Superior temporal gyrus (tissue), 1 donor: ENCODE data around the gene IFT122.
"Not testable (repeated sequence)": the region's sequence is repeated elsewhere in the genome, so short reads cannot be mapped to it uniquely, and the experiment has no call there.

Experiments used
- DNase-seq: peaks from one replicate; pipeline ENCODE4 v3.0.0-alpha.2; 2016; ENCODE audit errors: extremely low spot score

Gene IFT122, protein sequence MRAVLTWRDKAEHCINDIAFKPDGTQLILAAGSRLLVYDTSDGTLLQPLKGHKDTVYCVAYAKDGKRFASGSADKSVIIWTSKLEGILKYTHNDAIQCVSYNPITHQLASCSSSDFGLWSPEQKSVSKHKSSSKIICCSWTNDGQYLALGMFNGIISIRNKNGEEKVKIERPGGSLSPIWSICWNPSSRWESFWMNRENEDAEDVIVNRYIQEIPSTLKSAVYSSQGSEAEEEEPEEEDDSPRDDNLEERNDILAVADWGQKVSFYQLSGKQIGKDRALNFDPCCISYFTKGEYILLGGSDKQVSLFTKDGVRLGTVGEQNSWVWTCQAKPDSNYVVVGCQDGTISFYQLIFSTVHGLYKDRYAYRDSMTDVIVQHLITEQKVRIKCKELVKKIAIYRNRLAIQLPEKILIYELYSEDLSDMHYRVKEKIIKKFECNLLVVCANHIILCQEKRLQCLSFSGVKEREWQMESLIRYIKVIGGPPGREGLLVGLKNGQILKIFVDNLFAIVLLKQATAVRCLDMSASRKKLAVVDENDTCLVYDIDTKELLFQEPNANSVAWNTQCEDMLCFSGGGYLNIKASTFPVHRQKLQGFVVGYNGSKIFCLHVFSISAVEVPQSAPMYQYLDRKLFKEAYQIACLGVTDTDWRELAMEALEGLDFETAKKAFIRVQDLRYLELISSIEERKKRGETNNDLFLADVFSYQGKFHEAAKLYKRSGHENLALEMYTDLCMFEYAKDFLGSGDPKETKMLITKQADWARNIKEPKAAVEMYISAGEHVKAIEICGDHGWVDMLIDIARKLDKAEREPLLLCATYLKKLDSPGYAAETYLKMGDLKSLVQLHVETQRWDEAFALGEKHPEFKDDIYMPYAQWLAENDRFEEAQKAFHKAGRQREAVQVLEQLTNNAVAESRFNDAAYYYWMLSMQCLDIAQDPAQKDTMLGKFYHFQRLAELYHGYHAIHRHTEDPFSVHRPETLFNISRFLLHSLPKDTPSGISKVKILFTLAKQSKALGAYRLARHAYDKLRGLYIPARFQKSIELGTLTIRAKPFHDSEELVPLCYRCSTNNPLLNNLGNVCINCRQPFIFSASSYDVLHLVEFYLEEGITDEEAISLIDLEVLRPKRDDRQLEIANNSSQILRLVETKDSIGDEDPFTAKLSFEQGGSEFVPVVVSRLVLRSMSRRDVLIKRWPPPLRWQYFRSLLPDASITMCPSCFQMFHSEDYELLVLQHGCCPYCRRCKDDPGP

DNA sequence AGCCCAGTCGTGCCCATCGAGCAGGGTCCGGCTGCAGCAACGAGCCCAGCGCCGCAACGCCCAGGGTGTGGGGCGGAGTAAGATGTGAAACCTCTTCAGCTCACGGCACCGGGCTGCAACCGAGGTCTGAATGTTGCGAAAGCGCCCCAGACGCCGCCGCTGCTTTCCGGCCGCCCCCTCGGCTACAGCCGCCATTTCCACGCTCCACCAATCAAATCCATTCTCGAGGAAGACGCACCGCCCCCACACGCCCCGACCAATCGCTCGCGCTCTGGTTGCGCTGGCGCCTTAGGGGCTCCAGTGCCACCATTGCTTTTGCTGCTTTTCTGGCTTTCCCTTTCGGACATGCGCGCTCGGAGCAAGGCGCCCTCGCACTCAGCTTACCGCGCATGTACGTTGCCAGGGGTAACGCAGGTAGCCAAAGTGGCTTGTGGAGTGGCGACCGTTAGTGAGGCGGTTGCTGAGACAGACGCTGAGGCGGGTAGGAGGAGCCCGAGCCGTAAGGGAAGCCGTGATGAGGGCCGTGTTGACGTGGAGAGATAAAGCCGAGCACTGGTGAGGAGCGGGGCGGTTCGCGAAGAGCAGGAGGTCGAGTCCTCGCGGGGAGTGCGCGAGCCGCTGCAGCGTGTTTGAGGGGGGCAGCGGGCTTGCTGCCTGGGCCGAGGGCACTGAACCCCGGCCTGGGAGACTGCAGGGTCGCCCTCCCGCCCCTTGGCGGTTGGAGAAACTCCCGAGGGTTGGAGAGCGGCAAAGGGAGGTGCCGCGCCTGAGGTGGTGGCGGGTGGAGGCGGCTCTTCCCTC, at the start of gene IFT122, which contains the start of gene MBD4:
Gene IFT122, plus strand, starts transcription at position 408 of the 801 bp plus-strand sequence. Its CDS starts 107 bp downstream, at position 515.
Gene MBD4, minus strand, starts transcription at position 132 of the 801 bp plus-strand sequence. Its CDS starts 115 bp downstream, at position 17.
- DNase-seq, result peak; percentile 99

DNA sequence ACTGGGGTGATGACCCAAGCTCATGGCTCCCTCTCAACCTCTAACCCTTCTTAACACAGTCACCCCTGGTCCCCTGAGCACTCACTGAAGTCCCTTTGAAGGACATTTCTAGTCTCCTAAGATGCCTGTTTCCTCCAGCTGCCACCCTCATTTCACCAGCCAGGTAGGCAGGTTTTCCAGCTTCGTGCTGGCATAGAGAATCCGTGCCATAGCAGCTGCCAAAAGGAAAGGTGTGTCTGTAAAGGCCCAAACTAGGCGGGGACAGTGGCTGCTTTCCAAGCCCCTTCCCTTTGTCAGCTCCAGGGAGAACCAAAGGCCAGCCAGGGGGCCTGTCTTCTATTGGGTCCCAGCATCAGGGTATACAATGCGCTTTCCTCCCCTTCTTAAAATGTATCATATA, 48.4 kb upstream of the IFT122 start:
- not testable (repeated sequence) for DNase-seq

DNA sequence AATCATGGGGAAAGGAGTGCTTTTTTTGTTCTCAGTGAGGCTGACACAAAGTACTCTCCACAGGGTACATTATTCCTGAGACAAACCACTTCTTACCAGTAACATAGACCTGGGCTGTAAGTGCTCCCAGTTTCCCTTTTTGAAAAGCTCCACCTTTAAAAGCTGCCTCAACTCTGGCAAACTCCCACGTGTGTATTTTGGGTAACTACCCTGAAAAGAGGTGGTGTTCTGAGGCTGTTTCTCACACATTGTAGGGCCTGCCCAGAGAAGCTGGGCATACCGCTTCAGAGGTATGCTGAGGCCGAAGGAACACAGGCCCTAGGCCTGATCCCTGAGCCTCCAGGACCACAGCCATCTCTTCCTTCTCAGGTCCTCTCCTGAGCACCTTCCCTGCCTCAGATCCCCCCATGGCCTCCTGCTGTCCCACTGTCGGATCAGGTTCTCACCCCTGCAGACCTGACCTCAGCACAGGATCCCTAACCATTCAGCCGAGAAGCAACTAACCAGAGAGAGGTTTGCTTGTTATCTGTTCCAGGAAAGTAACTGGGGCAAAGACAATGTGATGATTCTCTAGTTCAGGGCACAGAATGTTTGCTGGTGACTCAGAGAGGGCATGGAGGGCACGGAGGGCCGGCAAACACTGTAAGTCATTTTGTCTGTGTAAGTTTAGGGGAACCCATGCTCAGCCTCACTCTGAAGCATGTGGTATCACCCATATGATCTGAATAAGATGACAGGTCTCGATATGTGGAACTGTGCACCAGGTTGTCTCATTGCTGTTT, 47.7 kb upstream of the IFT122 start:
- DNase-seq, result not testable (repeated sequence)

DNA sequence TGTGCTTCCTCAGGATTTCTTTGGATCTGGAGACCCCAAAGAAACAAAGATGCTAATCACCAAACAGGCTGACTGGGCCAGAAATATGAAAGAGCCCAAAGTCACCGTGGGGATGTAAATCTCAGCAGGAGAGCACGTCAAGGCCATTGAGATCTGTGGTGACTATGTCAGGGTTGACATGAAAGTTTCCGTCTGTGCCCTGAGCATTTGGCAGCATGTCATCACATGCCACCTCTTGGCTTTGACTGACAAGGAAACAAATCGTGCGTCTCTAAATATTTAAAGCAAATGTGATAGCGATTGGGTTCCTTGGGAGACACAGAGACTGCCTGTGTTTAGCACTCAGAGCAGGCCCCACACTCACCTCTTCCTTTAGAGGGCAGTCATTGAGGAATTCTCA, 46.8 kb upstream of the IFT122 start:
- DNase-seq, result no peak

DNA sequence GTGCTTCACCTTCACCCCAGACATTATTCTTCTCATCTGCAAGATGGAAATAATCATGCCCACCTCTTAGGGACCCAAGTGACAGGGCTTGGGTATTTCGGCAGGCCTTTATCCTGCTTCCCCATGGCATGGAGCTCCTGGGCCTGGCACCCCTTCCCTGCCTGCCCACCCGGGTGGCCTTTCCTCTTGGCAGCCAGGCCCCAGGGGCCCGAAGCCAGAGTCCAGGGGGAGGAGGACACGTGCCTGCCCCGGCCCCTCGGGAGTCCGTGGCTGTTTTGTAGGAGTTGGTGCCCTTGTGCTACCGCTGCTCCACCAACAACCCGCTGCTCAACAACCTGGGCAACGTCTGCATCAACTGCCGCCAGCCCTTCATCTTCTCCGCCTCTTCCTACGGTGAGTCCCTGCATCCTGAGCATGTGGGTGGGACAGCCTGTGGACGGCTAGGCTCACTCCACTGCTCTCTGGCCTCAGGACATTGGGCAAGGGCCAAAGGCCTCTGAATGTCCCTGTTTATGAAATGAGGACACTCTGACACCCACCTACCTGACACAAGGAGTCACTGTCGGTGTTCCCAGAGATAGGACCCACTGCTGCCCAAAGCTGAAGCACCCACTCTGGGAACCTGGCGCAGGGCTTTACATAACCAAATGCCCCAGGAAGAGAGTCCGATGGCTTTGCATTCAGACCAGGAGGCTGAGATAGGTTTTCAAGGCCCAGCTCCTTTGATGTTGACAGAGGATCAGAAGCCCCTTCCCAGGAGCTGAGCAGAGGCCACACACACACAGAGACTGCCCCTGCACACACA, 46.1 kb upstream of the IFT122 start:
- not testable (repeated sequence) for DNase-seq

DNA sequence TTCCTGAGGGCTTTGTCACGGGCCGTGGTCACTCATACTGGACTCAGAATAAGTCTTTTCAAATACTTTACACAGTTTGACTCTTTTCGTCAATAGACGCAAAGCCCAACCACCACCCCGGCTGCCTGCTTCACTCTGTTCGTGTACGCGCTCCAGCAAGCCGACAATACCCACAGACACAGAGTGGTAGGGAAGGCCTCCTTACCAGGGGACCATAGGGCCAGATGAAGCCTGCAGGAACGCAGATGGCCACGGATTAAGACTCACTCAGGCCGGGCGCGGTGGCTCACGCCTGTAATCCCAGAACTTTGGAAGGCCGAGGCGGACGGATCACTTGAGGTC, 41.2 kb upstream of the IFT122 start:
- no peak for DNase-seq

DNA sequence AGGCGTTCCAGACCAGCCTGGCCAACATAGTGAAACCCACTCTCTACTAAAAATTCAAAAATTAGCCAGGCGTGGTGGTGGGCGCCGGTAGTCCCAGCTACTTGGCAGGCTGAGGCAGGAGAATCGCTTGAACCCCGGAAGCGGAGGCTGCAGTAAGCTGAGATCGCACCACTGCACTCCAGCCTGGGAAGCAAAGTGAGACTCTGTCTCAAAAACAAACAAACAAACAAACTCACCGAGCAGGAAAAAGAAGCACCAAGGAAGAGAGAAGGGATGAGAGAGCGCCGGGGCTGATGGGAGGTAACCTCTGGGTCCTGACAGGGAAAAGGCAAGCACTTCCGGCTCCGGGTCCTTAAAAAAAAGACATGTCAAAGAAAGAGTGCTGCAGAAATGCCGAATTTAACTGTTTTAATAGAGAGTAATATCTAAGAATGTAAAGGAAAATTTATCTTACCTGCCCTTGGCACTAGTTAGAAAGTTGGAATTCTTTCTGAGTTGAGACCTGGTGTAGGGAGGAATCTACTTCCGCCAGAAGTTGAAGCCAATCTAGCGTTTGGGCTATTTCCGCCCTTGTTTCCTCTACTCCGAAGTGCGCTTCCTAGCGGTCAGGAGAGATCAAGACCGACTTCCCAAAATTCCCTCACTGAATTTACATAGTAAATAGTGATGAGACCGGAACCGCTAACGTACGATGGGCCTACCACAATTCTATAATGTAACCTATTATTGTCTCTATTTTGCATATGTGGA, 40.7 kb upstream of the IFT122 start:
- peak; percentile 99 for DNase-seq

DNA sequence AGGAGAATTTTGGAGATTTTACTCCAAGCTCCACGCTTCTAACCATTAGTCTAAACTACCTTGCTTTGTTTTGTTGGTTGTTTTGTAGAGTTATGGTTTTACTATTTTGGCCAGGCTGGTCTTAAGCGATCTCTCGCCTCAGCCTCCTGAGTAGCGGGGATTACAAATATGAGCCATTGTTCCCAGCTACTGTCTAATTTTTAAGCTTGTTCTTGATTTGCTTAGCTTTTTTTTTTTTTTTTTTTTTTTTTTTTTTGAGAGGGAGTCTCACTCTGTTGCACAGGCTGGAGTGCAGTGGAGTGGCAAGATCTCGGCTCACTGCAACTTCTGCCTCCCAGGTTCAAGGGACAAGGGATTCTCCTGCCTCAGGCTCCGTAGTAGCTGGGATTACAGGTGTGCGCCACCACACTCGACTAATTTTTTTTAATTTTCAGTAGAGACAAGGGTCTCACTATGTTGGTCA, 40.1 kb upstream of the IFT122 start:
- DNase-seq, result no peak

DNA sequence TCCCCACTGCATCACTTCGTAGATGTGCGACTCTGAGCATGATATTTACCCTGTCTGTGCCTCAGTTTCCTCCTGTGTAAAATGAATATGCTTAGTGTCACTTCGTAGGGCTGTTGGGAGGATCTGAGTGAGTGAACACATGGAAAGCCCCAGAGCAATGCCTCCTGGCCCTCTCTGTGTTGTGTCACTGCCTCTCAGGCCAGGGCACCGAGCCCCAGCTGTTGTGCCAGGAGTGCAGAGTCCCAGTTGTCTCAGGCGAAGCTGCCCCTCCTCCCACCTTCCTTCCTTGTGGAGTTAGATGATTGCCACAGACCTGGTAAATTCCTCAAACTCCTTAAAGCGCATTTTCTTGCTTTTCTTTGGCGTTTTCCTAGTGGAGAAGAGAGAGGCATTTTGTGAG, 37.8 kb upstream of the IFT122 start:
- DNase-seq, result no peak

DNA sequence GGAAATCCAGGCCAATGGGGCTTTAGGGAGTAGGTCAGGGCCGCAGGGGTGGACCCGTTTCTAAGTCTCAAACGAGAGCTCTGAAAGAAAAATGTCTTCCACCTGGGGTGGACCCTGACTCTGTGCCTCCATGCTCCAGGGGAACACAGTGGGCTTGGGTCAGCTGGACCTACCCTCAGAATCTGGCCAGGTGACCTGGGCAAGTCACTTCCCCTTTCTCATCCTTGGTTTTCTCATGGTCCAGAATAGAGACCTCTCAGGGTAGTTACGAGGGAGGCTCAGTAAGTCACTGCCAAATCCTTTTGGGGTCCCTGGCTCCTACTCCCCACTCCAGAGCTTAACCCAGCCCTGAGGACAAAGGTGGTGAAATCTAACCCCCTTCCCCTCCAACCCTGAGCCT, 37.4 kb upstream of the IFT122 start:
- no peak for DNase-seq

DNA sequence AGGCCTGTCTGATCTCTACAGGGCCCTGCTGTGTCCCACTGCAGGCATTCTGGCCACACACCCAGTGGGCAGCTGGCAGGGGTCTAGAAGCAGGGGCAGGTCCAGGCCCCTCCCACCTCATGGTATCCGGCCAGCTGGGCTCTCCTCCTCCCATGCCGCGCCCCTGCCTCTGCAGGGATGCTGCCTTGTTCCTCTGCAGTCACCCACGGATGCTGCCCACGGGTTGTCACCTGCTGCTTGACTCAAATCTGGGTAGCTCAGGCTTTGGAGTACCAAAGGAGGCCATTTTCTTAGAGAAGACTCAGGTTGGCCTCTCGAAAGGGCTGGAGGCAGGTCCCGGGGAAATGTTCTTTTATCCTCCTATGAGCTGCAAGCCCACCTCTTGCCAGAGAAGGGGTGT, 36.6 kb upstream of the IFT122 start:
- DNase-seq, result no peak

DNA sequence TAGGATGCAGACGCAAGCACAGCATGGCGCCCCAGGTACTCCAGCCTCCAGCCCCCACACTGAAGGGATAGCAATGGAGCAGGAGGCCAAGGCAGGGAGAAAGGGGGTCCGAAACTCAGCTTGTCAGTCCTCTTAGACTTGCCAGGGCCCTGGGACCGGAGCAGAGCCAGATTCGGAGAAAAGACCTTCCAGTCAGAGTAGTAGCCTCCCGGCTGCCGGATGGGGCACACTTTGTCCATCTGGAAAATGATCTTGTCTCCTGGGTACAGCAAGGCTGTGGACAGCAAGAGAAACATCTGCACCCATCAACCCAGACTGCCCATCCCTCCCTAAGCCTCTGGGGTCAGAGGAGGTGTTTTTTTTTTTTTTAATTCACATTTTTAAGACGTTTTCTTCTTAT, 35.9 kb upstream of the IFT122 start:
- DNase-seq, result no peak

DNA sequence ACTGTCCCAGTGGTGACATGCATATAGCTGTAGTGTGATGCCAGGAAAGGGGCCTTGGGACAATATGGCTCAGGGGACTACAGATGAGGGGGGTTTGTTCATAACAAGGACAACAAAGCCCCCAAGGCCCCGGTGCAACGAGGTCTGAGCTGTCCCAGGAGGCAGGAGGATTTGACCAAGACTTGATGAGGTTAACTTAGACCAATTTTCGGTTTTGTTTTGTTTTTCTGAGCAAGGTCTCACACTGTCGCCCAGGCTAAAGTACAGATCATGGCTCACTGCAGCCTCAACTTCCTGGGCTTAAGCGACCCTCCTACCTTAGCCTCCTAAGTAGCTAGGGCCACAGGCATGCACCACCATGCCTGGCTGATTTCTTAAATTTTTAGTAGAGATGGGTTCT, 35.4 kb upstream of the IFT122 start:
- no peak for DNase-seq

DNA sequence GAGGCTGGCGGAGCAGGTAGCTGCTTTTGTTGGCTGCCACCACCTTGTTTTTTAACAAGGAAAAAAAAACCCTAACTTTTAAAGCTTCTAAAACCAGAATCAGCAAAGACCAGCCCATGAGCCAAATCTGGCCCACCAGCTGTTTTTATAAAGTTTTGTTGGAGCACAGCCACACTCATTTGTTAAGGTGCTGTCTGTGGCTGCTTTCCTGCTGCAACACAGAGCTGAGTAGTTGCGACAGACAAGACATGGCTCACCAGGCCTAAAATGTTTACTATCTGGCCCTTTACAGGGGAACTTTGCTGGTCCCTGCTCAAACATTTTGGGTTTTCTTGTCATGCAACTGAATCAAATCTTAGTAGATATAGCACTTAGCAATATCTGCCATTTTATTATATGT, 30.5 kb upstream of the IFT122 start:
- DNase-seq, result no peak

DNA sequence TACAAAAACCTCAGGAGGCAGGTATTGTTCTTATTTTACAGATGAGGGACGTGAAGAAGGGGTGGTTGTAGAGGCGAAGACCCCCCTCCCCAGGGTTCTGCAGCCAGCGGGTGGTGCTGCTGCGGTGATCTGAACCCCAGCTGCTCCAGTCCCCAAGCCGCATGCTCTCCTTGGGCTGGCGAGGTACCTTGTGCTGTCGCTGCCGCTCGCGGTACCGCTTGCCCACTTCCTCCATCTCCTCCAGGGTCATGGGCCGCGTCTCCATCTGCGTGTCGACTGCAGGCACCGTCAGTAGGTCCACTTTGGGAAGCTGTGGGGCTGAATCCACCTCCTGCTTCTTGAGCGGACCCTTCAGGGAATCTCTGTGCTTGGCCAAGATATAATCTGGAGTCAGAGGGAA, 29.1 kb upstream of the IFT122 start:
- DNase-seq, result no peak

DNA sequence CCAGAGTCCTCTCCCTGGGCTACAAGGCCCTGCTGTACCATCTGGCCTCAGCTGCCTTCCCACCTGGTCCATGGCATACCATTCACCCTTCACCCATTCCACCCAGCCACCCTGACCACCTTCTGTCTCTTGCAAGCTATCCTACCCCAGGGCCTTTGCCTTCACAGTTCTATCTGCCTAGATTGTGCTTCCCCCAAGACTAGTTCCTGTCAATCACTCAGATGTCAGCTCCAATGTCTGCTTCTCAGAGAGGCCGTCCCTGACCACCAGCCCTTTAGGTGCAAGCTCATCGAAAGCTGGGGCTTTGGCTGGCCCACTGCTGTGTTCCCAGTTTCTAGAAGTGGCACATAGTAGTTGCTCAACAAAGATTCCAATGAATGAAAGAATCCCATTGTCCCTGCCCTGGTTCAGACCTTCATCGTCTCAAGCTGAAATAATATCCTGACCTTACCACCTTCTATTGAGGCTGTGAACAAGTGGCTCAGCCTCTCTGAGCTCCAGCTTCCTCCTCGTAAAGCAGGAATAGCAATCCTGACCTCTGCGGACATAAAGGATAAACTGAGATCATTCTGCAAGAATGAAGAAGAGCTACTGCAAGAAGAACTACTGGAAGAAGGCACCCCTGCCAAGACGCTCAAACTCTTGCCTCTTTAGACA, 27.4 kb upstream of the IFT122 start:
- no peak for DNase-seq

DNA sequence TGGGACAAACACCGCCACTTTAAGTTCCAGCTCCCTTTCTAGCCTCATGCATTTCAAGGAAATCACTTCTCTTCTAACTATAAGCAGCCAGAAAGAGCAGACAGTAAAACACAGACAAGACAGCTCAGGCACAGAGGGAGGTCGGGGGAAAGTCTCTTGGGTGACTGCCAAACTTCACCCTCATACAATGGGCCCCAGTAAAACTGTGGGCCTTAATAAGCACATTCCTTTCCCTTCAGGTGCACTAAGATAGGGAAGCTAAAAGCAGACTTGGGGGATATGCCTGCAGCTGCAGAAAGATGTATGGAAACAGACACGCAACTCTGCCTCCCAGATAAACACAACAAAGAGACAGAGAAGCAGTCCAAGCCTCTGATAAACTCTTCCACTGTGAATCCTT, 26.8 kb upstream of the IFT122 start:
- not testable (repeated sequence) for DNase-seq
